K562 (cell line): Measurements from ENCODE around the gene ELOVL1. TPM values are rescaled to one million over a fixed set of nuclear protein-coding genes. Genes with fewer than 3 reads are reported as not detected.
A peak's percentile ranks its signal among the peaks of the same experiment; 100 is the strongest.

Experiments
- BRCA1 ChIP-seq, 2 experiments: fragments of 450-650 bp in 1 of 2; sonication (generic) in 1 of 2; formaldehyde crosslinking in 1 of 2; IDR thresholded peaks; 2 replicates each; pipeline versions ENCODE4 v1.5.0 to v1.6.1; 2017 to 2020; ENCODE audit warnings: mild to moderate bottlenecking in 1 of 2, missing genetic modification reagents in 1 of 2
- CHCHD3 ChIP-seq: fragments of 250-450 bp; sonication (Bioruptor Pico); IDR thresholded peaks from 2 replicates; pipeline ENCODE4 v2.1.2; 2022; ENCODE audit warnings: mild to moderate bottlenecking
- COPS2 ChIP-seq: fragments of 450-650 bp; conservative IDR thresholded peaks from 2 replicates; pipeline ENCODE4 v1.6.1; 2016; ENCODE audit warnings: mild to moderate bottlenecking, moderate library complexity
- HNRNPH1 ChIP-seq: fragments of 200-400 bp; formaldehyde crosslinking; optimal IDR thresholded peaks from 2 replicates; pipeline ENCODE3; 2017; ENCODE audit warnings: low read depth, mild to moderate bottlenecking, low read length, moderate library complexity
- RUNX1 ChIP-seq: sonication (generic); IDR thresholded peaks from 2 replicates; pipeline ENCODE4 v1.6.1; 2016; ENCODE audit warnings: antibody characterized with exemption, low read depth
- SMAD1 ChIP-seq: fragments of 150-350 bp; IDR thresholded peaks from 2 replicates; pipeline ENCODE4 v1.6.1; 2014; ENCODE audit warnings: low read length, low read depth; ENCODE audit not compliant: partially characterized antibody
- XRCC5 ChIP-seq: fragments of 200-400 bp; formaldehyde crosslinking; IDR thresholded peaks from 2 replicates; pipeline ENCODE4 v1.6.1; 2017; ENCODE audit warnings: low read depth, mild to moderate bottlenecking, low read length
- ZFP1 ChIP-seq: fragments of 450-650 bp; formaldehyde crosslinking; IDR thresholded peaks from 2 replicates; pipeline ENCODE4 v1.4.0; 2020; ENCODE audit warnings: mild to moderate bottlenecking, mixed read lengths
- polyA plus RNA-seq, 8 experiments: library from polyadenylated mRNA; depleted of rRNA in 4 of 8; stranded (reverse) in 5 of 8; unstranded in 3 of 8; fragments of >200 nt; fragmentation: Nextera tagmentation in 2 of 8; fragmentation: Illumina TruSeq in 1 of 8; extraction: Ambion mirVana in 2 of 8; extraction: Trizol in 1 of 8; gene quantifications; 2 replicates each; pipeline versions ENCODE4 v1.2.1 to v1.2.3, GENCODE V29; 2011 to 2014; ENCODE audit warnings: inconsistent platforms in 1 of 8, missing spikeins in 1 of 8
- total RNA-seq, 7 experiments: library from RNA; depleted of rRNA in 6 of 7; stranded (reverse); fragments of >200 nt in 6 of 7; fragmentation: Illumina TruSeq in 2 of 7; extraction: Trizol in 2 of 7; gene quantifications; 2 replicates each; pipeline versions ENCODE4 v1.2.1 to v1.2.3, GENCODE V29; 2011 to 2021; ENCODE audit warnings: low replicate concordance in 1 of 7
- TF ChIP-seq, protein P1 (sequence below): fragments of 250-450 bp; sonication (Bioruptor Pico); IDR thresholded peaks from 2 replicates; pipeline ENCODE4 v1.4.0; 2020
- TF ChIP-seq, protein P2 (sequence below): fragments of 450-650 bp; formaldehyde crosslinking; conservative IDR thresholded peaks from 2 replicates; pipeline ENCODE4 v1.4.0; 2022; ENCODE audit warnings: mild to moderate bottlenecking, missing genetic modification characterization
- TF ChIP-seq, protein P3 (sequence below), 2 experiments: fragments of 450-650 bp in 1 of 2; sonication (generic) in 1 of 2; formaldehyde crosslinking in 1 of 2; IDR thresholded peaks in 1 of 2; conservative IDR thresholded peaks in 1 of 2; 2 replicates each; pipeline versions ENCODE4 v1.6.1 to v1.8.1; 2016 to 2023; ENCODE audit warnings: mild to moderate bottlenecking in 2 of 2, moderate library complexity in 2 of 2, inconsistent platforms in 1 of 2, missing genetic modification reagents in 1 of 2
- TF ChIP-seq, protein P4 (sequence below): fragments of 250-450 bp; sonication (Bioruptor Pico); IDR thresholded peaks from 2 replicates; pipeline ENCODE4 v1.5.0; 2021; ENCODE audit warnings: mild to moderate bottlenecking, borderline replicate concordance
- TF ChIP-seq, protein P5 (sequence below): fragments of 450-650 bp; formaldehyde crosslinking; IDR thresholded peaks from 2 replicates; pipeline ENCODE4 v1.4.0; 2020; ENCODE audit warnings: mild to moderate bottlenecking, mixed read lengths
- TF ChIP-seq, protein P6 (sequence below): fragments of 450-650 bp; IDR thresholded peaks from 2 replicates; pipeline ENCODE4 v1.7.0; 2016; ENCODE audit warnings: borderline replicate concordance

ELOVL1 gene
- total and polyA plus RNA-seq, 9 of the 15 experiments (the other 6 are each of a cell fraction or from before 2014, with no cell fraction given): 51.0 to 157 (median 70.3) TPM

DNA sequence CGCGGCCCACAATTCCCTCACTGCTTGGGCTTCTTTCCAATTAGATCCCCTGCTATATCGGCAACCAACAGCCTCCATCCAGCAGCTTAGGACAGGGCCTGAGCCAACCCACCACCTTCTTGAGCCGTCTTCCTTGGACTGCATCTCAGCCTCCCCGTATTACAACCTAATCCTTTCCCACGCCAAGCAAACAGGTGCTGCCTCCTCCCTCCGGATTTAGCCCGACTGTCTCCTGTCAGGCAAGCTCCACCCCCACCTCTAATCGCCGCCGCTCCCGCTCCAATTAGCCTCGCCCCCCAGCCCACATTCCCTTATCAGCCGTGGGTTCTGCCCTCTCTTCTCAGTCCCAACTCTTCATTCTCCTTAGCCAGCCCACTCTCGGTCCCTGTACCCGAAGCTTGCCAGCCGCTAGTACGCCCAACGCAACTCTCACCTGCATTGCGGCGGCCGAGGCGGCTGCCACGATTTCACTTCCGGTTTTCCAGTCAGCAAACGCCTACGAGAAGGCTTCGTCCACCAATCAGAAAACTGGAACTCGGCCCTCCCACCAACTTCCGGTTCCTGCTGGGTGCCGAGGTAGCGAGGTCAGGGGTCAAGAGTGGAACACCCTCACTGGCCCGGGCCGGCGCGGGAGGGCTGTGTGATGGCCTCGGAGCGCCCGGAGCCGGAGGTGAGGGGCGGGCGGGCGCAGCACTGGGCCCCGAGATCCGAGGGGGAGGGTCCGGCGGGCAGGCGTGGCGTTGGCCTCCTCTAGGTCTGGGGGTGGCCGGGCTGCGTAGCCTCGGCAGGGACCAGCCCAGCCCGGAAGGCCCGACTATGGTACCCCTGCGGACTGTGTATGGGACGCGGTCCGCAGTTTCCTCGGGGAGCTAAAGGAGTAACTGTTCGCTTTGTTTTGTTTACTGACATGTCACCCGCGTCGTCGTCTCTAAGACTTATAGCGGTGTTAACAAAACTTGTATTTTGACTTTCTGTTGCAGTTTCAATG, 21.8 kb upstream of the ELOVL1 start, which contains the start of the genes MED8 and SZT2 (continued):
- TF ChIP-seq, protein P1, sequence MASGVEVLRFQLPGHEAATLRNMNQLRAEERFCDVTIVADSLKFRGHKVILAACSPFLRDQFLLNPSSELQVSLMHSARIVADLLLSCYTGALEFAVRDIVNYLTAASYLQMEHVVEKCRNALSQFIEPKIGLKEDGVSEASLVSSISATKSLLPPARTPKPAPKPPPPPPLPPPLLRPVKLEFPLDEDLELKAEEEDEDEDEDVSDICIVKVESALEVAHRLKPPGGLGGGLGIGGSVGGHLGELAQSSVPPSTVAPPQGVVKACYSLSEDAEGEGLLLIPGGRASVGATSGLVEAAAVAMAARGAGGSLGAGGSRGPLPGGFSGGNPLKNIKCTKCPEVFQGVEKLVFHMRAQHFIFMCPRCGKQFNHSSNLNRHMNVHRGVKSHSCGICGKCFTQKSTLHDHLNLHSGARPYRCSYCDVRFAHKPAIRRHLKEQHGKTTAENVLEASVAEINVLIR (CRISPR knock-in tag): 0 out of 2 replicates have a peak, but pooled peaks have one; percentile 22
- TF ChIP-seq ZFP1 (no peak), SMAD1 (peak; percentile 45), BRCA1 (IDR thresholded peaks at IDR 0.05) (no peak), BRCA1 (CRISPR knock-in tag; IDR thresholded peaks at IDR 0.05) (no peak), RUNX1 (no peak), COPS2 (no peak), HNRNPH1 (no peak), XRCC5 (no peak), CHCHD3 (CRISPR knock-in tag) (no peak)
- TF ChIP-seq, protein P2, sequence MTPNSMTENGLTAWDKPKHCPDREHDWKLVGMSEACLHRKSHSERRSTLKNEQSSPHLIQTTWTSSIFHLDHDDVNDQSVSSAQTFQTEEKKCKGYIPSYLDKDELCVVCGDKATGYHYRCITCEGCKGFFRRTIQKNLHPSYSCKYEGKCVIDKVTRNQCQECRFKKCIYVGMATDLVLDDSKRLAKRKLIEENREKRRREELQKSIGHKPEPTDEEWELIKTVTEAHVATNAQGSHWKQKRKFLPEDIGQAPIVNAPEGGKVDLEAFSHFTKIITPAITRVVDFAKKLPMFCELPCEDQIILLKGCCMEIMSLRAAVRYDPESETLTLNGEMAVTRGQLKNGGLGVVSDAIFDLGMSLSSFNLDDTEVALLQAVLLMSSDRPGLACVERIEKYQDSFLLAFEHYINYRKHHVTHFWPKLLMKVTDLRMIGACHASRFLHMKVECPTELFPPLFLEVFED (CRISPR knock-in tag): peak; percentile 95
- TF ChIP-seq, protein P3, sequence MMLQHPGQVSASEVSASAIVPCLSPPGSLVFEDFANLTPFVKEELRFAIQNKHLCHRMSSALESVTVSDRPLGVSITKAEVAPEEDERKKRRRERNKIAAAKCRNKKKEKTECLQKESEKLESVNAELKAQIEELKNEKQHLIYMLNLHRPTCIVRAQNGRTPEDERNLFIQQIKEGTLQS (IDR thresholded peaks at IDR 0.05): peak; percentile 67; the same call in 1 of the 2 replicates
- TF ChIP-seq, protein P3 (CRISPR knock-in tag; conservative IDR thresholded peaks at IDR 0.05): no peak; the same call in 1 of the 2 replicates
- TF ChIP-seq, protein P4, sequence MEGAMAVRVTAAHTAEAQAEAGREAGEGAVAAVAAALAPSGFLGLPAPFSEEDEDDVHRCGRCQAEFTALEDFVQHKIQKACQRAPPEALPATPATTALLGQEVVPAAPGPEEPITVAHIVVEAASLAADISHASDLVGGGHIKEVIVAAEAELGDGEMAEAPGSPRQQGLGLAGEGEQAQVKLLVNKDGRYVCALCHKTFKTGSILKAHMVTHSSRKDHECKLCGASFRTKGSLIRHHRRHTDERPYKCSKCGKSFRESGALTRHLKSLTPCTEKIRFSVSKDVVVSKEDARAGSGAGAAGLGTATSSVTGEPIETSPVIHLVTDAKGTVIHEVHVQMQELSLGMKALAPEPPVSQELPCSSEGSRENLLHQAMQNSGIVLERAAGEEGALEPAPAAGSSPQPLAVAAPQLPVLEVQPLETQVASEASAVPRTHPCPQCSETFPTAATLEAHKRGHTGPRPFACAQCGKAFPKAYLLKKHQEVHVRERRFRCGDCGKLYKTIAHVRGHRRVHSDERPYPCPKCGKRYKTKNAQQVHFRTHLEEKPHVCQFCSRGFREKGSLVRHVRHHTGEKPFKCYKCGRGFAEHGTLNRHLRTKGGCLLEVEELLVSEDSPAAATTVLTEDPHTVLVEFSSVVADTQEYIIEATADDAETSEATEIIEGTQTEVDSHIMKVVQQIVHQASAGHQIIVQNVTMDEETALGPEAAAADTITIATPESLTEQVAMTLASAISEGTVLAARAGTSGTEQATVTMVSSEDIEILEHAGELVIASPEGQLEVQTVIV (CRISPR knock-in tag): no peak
- TF ChIP-seq, protein P5, sequence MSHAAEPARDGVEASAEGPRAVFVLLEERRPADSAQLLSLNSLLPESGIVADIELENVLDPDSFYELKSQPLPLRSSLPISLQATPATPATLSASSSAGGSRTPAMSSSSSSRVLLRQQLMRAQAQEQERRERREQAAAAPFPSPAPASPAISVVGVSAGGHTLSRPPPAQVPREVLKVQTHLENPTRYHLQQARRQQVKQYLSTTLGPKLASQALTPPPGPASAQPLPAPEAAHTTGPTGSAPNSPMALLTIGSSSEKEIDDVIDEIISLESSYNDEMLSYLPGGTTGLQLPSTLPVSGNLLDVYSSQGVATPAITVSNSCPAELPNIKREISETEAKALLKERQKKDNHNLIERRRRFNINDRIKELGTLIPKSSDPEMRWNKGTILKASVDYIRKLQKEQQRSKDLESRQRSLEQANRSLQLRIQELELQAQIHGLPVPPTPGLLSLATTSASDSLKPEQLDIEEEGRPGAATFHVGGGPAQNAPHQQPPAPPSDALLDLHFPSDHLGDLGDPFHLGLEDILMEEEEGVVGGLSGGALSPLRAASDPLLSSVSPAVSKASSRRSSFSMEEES: no peak
- TF ChIP-seq, protein P6, sequence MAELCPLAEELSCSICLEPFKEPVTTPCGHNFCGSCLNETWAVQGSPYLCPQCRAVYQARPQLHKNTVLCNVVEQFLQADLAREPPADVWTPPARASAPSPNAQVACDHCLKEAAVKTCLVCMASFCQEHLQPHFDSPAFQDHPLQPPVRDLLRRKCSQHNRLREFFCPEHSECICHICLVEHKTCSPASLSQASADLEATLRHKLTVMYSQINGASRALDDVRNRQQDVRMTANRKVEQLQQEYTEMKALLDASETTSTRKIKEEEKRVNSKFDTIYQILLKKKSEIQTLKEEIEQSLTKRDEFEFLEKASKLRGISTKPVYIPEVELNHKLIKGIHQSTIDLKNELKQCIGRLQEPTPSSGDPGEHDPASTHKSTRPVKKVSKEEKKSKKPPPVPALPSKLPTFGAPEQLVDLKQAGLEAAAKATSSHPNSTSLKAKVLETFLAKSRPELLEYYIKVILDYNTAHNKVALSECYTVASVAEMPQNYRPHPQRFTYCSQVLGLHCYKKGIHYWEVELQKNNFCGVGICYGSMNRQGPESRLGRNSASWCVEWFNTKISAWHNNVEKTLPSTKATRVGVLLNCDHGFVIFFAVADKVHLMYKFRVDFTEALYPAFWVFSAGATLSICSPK: 0 out of 2 replicates have a peak, but pooled peaks have one; percentile 69
